Stimulated activated CD4-positive, alpha-beta T cell treated with anti-CD3 and anti-CD28 coated beads, TNF-alpha, amount 100 ng/mL, for 48 hours (primary cell): ENCODE data around the gene ASB18.

Source experiments
- DNase-seq, 3 donors: peaks; one replicate each; pipeline ENCODE4 v3.0.0-alpha.2; 2020; ENCODE audit warnings: low read depth in 3 of 3

Gene ASB18

GRCh38 chr2:236175548-236176150, 88.6 kb downstream of the ASB18 start:
- no peak for DNase-seq

- no peak for DNase-seq
Measured at GRCh38 chr2:236173729-236174607, 90.2 kb downstream of the ASB18 start.

- DNase-seq, result no peak
Measured at GRCh38 chr2:236173036-236173728, 91.0 kb downstream of the ASB18 start.

- DNase-seq, result no peak
Measured at GRCh38 chr2:236172255-236173035, 91.8 kb downstream of the ASB18 start.

- DNase-seq, result no peak
Measured at GRCh38 chr2:236171680-236172254, 92.4 kb downstream of the ASB18 start.

GRCh38 chr2:236171181-236171679, 93.0 kb downstream of the ASB18 start:
- DNase-seq, result no peak

- no peak for DNase-seq
Measured at GRCh38 chr2:236170590-236171165, 93.5 kb downstream of the ASB18 start.

GRCh38 chr2:236169741-236170589, 94.2 kb downstream of the ASB18 start:
- DNase-seq, result no peak

GRCh38 chr2:236169151-236169721, 95.0 kb downstream of the ASB18 start:
- DNase-seq, result no peak

GRCh38 chr2:236168110-236169080, 95.8 kb downstream of the ASB18 start, which contains the start of gene GBX2:
GBX2 (minus strand) TSS chr2:236168386; CDS start chr2:236167971, 415 bp downstream.
- no peak for DNase-seq

- no peak for DNase-seq
Measured at GRCh38 chr2:236167297-236168109, 96.7 kb downstream of the ASB18 start.

- no peak for DNase-seq
Measured at GRCh38 chr2:236166796-236167296, 97.4 kb downstream of the ASB18 start.

- no peak for DNase-seq
Measured at GRCh38 chr2:236165842-236166795, 98.1 kb downstream of the ASB18 start.

- no peak for DNase-seq
Measured at GRCh38 chr2:236164925-236165841, 99.0 kb downstream of the ASB18 start.
